ENCODE results near the gene C2orf76.
"Not testable (repeated sequence)": the region's sequence is repeated elsewhere in the genome, so short reads cannot be mapped to it uniquely, and the experiment has no call there.

C2orf76 gene

GRCh38 chr2:119377294-119377992, 10.8 kb upstream of the C2orf76 start:
- peak; percentile 71 for DNase-seq

GRCh38 chr2:119376810-119377209, 10.2 kb upstream of the C2orf76 start:
- DNase-seq: no peak

GRCh38 chr2:119376406-119376805, 9.8 kb upstream of the C2orf76 start:
- DNase-seq: not testable (repeated sequence)

DNA sequence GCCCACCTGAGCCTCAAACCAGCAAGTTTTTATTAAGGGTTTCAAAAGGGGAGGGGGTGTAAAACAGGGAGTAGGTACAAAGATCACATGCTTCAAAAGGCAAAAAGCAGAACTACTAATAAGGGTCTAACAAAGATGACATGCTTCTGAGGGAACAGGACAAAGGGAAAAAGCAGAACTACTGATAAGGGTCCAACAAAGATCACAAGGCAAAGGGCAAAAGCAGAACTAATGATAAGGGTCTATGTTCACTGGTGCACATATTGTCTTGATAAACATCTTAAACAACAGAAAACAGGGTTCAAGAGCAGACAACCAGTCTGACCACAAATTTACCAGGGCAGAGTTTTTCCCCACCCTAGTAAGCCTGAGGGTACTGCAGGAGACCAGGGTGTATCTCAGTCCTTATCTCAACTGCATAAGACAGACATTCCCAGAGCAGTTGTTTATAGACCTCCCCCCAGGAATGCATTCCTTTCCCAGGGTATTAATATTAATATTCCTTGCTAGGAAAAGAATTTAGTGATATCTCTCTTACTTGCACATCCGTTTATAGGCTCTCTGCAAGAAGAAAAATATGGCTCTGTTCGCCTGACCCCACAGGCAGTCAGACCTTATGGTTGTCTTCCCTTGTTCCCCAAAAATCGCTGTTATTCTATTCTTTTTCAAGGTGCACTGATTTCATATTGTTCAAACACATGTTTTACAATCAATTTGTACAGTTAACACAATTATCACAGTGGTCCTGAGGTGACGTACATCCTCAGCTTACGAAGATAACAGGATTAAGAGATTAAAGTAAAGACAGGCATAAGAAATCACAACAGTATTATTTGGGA, 7.5 kb upstream of the C2orf76 start:
- DNase-seq: peak; percentile 44

- DNase-seq: no peak
These were observed 6.3 kb upstream of the C2orf76 start for GRCh38 chr2:119372778-119373568.

GRCh38 chr2:119371111-119371510, 4.5 kb upstream of the C2orf76 start:
- no peak for DNase-seq

DNA sequence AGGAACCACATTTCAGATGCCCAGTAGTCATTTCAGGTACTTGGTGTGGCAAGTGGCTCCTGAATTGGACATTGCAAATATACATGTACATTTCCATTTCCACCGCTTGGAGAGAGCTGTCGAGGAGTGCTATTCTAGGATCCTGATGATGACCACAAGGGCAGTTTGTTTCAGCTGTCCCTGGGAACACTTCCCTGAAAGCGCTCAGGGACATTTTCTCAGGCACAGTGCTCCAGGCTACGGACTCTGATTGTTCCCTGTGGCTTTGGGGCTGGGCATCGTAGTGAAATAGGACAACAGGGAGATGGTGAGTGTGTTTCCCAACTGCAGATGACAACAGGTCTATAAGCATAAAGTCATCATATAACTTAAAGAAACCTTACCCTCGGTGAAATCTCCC, 3.2 kb upstream of the C2orf76 start:
- DNase-seq: no peak

- peak; percentile 76 for DNase-seq
These were observed 952 bp upstream of the C2orf76 start for GRCh38 chr2:119367472-119368099.

GRCh38 chr2:119366161-119366648, 429 bp downstream of the C2orf76 start:
- DNase-seq: peak; percentile 48

- DNase-seq: no peak
These were observed 1.2 kb downstream of the C2orf76 start for GRCh38 chr2:119365436-119365835.

DNA sequence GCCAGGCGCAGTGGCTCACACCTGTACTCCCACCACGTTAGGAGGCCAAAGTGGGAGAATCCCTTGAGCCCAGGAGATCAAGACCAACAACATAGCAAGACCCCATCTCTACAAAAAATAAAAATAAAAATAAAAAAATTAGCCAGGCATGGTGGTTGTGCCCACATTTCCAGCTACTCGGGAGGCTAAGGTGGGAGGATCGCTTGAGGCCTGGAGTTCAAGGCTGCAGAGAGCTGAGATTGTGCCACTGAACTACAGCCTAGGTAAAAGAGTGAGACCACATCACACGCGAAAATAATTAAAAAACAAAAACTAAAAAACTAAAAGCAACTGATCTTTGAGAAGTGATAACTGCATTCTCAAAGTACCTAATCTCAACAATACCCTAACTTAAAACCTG, 1.8 kb downstream of the C2orf76 start:
- no peak for DNase-seq

DNA sequence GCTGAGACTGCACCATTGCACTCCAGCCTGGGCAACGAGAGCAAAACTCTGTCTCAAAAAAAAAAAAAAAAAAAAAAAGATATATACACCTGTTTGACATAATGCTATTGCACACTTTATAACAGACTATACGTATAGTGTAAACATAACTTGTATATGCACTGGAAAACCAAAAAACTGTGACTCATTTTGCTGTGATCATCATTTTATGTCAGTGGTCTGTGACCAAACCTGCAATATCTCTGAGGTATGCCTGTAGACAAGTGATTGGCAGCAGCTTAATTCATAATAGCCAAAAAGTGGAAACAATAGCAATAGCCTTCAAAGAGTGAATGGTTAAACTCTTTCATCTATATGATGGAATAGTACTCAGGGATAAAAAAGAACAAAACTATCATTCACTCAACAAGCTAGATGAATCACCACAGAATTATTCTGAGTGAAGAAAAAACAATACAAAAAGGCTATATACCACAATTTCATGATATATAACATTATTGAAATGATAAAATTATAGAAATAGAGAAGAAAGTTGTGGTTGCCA, 6.1 kb downstream of the C2orf76 start:
- no peak for DNase-seq

- no peak for DNase-seq
These were observed 6.9 kb downstream of the C2orf76 start for GRCh38 chr2:119359774-119360173.

GRCh38 chr2:119354860-119355259, 11.8 kb downstream of the C2orf76 start:
- no peak for DNase-seq

DNA sequence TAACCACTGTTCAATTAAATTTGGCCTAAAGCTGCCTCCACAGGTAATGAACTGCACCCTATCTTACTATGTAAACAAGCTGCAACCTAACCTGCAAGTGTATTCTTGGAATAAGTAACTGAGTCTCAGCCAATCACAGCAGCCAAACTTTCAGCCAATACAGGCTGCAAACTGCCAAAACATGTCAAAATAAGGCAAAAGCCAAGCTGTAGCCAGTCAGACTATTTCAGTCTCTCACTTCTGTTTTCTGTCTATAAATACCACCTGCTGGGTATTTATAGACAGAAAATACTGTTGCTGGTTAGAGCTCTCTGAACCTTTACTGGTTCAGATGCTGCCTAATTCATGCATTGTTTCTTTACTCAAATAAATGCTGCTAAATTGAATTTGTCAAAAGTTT, 14.3 kb downstream of the C2orf76 start:
- no peak for DNase-seq

DNA sequence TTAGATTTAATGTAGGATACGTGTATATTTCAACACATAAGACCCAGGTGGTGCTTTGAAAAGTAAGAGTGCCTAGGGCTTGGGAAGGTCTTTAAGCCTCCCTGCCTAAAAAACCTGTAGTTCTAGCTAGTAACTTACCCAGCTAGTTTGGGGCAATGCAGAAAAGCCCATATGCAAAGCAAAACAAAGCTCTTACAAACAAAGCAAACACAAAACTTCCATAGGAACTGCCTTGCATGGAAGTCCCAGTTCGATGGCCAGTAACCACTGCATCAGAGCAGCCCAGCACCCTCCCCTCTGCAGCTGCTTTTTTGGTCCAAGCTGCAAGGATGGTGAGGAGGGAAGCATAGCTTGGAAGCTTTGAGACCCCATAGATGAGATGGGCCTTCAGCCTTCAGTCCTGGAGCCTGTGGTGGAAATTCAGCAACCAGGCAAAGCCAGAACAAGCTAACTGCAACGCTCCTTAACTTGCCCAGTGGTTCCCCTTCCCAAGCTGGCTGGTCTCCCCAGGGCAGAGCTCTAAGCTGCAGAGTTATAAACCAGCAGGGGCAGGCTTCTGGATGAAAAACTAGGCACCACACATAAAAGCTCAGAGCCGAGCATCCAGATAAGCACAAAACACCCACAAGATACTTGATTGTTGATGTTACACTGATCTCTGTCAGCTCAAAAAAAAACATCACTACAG, 16.2 kb downstream of the C2orf76 start:
- no peak for DNase-seq

DNA sequence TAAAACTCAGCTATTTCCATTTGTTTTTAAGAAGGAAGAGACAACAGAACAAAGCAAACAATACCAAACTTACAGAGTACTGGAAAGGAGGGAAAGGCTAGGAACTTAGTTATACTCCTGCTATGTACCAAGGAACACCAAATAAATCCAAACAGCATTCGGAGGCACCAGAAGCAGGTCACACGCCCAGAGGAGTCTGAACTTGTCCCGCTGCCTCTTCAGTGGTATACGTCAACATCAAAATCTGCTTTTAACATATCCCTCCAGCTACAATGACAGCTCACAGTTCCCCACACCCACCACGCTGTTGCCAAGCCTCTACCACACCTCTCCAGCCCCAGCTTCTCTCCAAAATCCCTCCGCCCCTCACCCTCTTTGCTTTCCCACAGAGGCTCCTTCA, 17.3 kb downstream of the C2orf76 start:
- no peak for DNase-seq

- no peak for DNase-seq
These were observed 24.9 kb downstream of the C2orf76 start for GRCh38 chr2:119341684-119342083.

DNA sequence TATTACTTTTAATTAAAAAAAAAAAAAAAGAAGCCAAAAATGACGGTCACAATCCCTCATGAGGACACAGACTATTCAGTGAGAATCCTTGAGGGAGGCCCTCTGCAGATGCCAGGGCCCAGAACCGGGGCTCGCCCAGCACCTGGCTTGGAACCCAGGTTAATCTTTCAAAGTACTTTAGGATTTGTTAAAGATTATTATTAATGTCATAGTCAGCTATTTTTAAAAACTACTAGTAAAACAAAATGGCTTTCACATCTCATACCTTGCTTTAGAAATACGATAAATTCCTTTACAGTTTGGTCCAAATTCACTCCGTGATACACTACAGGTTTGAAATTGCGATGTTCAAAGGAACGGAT, 27.1 kb downstream of the C2orf76 start:
- no peak for DNase-seq

DNA sequence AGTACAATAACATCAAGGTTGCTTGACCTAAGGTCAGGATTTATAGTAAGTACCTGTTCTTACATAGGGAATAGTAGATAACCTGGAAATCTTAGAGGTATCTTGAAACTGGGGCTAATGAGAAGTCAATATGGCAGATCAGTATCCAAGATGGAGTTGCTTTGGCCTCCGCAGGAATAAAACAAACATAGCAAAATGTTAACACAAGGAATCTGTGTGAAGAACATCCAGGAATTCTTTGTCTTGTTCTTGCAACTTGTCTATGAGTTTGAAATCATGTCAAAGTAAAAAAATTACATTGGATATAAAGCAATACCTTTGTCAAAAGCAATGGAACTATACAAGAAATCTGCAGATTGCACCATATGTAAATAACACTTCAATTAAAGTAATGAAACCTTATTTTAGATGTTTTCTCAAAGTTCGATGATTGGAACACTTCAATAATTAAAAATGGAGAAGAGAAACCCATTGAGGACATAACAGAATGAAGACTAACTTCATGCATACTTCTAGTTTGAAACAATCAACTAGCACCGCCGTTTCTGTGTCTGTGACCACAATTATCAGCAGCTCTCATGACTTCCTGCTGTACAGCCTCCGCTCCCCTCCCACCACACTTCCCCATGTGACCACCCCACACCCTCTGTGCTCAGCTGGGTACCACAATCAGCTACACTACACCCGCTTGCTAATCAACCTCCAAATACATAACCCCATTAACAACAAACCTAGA, 27.6 kb downstream of the C2orf76 start:
- peak; percentile 98 for DNase-seq

DNA sequence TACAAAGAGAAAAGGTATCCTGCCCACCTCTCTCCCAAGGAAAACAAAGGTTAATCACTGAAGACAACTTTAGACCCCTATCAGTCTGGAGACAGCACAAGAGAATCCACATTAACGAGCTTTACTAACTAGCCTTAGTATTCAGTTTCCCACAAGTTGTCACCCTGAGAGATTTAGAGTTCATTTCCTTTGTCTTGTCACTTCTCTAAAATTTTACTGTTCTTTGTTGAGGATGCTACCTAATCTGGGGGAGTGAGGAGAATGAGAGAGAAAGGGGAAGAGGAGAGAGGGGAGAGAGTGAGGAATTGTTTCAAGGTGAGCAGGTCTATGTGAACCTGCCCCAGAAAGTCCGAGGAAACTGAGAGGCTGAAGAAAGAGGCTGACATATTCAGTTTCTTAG, 28.4 kb downstream of the C2orf76 start:
- no peak for DNase-seq

Measured in hematopoietic multipotent progenitor cell treated with erythropoietin and hydrocortisone succinate and interleukin-3 and kit ligand, for 4 days (in vitro differentiated cells).